Measurements from ENCODE around the gene CCDC158.

DNA sequence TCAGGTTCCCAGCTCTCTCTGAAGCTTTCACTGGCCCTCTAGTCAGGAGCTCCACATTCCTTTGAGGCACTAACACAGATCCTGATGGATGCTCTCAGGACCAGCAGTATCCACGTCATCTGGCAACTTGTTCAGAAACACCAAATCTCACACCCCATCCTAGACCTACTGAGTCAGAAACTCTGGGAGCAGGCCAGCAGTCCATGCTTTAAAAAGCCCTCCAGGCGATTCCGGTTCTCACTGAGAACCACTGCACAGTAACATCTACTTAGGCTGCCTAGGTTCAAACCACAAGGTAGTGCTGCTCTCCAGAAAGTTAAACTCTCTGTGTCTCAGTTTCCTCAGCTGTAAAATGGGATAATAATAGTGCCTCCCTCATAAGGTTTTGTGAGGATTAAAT, 55.3 kb downstream of the CCDC158 start:
- TF ChIP-seq, protein P1, sequence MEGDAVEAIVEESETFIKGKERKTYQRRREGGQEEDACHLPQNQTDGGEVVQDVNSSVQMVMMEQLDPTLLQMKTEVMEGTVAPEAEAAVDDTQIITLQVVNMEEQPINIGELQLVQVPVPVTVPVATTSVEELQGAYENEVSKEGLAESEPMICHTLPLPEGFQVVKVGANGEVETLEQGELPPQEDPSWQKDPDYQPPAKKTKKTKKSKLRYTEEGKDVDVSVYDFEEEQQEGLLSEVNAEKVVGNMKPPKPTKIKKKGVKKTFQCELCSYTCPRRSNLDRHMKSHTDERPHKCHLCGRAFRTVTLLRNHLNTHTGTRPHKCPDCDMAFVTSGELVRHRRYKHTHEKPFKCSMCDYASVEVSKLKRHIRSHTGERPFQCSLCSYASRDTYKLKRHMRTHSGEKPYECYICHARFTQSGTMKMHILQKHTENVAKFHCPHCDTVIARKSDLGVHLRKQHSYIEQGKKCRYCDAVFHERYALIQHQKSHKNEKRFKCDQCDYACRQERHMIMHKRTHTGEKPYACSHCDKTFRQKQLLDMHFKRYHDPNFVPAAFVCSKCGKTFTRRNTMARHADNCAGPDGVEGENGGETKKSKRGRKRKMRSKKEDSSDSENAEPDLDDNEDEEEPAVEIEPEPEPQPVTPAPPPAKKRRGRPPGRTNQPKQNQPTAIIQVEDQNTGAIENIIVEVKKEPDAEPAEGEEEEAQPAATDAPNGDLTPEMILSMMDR (IDR thresholded peaks at IDR 0.05): no peak
- no peak for TF ChIP-seq POLR2A (IDR thresholded peaks at IDR 0.05)
- TF ChIP-seq POLR2AphosphoS5 (IDR thresholded peaks at IDR 0.05): no peak
- TF ChIP-seq EP300 (IDR thresholded peaks at IDR 0.05): no peak

Data from gastroesophageal sphincter (tissue), 3 donors.